HL-60 (cell line): Measurements from ENCODE around the gene PPP3CA.

Experiments used
- CTCF ChIP-seq: IDR thresholded peaks from one replicate; pipeline ENCODE4 v1.5.1; 2011; ENCODE audit warnings: low read length, control low read depth, inconsistent platforms; ENCODE audit not compliant: insufficient read depth
- POLR2AphosphoS5 ChIP-seq: IDR thresholded peaks from 2 replicates; pipeline ENCODE4 v1.6.1; 2012; ENCODE audit warnings: low read depth
- SPI1 ChIP-seq: IDR thresholded peaks from 2 replicates; pipeline ENCODE4 v1.6.1; 2012; ENCODE audit warnings: low read depth, mild to moderate bottlenecking, borderline replicate concordance

- no peak for TF ChIP-seq POLR2AphosphoS5
- no peak for TF ChIP-seq CTCF
- no peak for TF ChIP-seq SPI1
Observed at GRCh38 chr4:101183221-101183620, 164.1 kb downstream of the PPP3CA start.
